IPS DF 19.7 (cell line): Measurements from ENCODE around the gene LRBA.
"Not testable (repeated sequence)": the region's sequence is repeated elsewhere in the genome, so short reads cannot be mapped to it uniquely, and the experiment has no call there.

ENCODE experiments used
- DNase-seq: peaks from one replicate; pipeline ENCODE4 v3.0.0-alpha.2; 2013; ENCODE audit warnings: low read depth, low spot score

LRBA gene

DNA sequence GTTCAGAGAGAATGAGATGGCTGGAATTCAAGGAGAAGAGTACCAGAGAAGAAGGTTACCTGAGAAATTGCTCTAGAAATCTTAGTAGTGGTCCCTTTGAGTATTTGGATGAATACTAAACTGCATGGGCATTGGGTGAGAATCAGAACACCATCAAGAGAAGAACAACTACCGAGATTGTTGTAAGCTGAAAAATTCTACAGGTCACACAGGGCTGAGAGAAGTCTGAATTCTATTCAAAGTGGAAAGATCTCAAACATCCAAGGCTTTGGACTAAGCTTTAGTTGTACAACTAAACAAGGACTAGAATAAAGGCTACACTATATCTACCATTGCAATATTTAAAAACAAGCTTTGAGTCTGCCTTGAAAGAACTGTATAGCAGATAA lies 40.8 kb downstream of the LRBA start:
- no peak for DNase-seq

DNA sequence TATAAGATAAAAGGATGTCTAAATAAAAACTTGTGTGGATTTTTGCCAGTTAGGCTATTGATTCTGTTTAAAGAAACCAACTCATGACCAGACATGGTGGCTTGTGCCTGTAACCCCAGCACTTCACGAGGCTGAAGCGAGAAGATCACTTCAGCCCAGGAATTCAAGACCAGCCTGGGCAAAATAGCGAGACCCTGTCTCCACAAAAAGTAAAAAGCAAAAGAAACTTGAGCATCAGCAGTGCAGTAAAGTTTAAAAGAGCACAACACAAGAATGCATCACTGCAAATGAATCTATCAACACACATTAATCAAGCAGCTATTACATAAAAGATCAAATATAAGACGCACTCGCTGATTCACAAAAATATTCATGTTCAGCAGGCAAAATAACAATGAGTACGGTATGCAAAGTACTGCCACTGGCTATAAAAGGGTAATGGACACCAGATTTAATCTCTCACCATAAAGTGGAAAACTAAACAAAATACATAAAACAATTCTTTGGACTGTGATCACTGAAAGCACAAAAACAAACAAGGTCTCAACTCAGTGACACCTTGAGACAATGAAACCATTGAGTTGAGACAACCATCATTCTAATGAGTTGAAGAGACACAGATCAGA lies 41.3 kb downstream of the LRBA start:
- DNase-seq, result no peak

DNA sequence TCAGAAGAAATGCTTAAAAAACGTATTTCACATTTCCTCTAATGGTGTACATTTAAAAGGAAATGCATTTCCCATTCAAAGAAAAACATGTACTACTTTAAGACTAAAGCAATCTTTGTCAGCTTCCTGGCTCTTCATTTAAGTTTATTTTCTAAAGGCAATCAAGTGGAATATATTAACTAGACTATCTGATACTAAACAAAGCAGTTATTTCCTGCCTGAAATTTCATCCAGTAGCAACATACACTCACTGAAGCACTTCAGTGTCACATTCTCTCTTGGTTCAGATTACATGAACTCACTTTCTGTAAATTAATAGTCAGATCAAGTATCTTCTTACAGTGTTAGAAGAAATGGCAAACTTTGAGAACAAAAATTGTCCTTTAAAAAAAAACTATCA lies 42.5 kb downstream of the LRBA start:
- no peak for DNase-seq

DNA sequence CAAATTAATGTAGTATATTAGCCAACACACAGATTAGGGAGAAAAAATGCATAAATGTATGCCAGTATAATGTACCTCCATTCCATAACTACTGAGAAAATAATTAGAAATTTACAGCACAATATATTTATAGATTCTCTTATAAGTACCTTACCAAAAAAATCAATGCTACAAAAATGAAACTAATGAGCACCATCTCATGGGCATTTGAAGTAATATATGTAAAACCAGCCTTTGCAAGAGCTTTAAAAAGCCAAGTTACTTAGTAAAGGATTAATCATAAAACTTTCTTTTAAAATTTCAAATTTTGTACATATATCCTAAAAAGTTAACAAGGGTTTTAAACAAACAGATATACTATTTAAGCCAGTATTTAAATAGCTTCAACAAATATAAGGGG lies 43.2 kb downstream of the LRBA start:
- no peak for DNase-seq

DNA sequence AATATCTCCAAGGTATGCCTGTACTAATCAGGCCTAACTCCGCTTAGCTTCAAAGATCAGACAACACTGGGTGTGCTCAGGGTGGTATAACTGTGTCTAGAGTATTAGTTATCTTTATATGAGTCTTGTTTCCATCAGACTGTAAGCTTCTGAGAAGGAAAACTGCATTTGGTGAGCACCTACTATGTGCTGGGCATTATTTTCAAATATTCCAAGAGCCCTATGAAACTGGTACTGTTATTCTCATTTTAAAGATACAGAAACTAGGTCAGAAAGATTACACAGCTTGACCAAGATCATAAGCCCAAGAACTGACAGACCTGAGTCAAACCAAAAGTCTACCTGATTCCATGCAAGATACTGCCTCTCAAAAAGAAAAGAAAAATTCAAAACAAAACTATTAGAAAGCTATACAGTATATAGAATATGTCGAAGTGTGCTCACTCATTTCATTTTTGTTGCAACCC lies 44.4 kb downstream of the LRBA start:
- no peak for DNase-seq

DNA sequence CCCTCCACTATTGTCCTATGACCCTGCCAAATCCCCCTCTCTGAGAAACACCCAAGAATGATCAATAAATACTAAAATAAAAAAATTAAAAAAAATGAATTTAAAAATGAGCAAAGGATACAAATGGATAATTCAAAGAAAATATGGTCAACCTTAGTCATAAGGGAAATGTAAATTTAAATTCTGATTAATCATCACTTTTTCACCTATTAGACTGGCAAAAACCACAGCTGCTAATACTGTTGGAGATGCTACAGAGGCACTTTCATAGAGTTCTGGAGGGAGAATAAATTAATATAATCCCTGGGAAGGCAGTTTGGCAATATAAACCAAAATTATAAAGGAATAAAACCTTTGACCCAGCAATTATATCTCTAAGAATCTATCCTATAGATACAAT lies 50.3 kb downstream of the LRBA start:
- DNase-seq, result no peak

DNA sequence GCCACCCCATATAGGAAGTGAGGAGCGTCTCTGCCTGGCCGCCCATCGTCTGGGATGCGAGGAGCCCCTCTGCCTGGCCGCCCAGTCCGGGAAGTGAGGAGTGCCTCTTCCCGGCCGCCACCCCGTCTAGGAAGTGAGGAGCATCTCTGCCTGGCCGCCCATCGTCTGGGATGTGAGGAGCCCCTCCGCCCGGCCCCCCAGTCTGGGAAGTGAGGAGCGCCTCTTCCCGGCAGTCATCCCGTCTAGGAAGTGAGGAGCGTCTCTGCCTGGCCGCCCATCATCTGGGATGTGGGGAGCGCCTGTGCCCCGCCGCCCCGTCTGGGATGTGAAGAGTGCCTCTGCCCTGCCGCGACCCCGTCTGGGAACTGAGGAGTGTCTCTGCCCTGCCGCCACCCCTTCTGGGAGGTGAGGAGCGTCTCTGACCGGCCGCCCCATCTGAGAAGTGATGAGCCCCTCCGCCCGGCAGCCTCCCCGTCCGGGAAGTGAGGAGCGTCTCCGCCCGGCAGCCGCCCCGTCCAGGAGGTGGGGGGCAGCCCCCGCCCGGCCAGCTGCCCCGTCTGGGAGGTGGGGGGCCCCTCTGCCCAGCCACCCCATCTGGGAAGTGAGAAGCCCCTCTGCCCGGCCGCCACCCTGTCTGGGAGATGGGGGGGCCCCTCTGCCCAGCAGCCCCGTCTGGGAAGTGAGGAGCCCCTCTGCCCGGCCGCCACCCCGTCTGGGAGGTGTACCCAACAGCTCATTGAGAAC lies 51.3 kb downstream of the LRBA start:
- DNase-seq, result not testable (repeated sequence)

DNA sequence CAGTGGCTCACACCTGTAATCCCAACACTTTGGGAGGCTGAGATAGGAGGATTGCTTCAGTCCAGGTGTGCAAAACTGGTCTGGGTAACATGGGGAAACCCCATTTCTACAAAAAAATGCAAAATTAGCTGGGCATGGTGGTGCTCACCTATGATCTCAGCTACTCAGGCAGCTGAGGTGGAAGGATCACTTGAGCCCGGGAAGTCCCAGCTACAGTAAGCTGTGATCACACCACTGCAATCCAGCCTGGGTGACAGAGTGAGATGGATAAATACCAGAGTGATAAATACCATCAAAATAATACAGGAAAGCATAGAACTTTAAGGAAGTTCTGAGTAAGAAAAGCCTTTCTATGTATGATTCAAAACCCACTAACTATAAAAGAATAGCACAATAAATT lies 52.8 kb downstream of the LRBA start:
- no peak for DNase-seq

DNA sequence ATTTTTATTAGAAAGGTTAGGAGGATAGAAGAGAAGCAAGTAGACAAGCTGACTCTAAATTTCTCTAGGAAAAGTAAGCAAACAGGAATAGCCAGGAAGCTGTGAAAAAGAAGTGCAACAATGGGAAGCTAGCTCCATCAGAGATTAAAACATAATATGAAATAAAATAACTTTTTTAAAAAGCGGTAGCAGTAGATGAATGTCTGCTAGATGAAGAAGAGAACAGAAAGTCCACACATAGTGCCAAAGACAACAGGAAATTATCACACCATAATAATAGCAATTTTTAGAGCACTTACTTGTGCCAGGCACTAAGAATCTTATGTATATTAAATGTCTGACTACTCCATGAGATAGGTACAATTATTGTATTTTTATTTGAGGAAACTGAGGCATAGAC lies 53.5 kb downstream of the LRBA start:
- no peak for DNase-seq

DNA sequence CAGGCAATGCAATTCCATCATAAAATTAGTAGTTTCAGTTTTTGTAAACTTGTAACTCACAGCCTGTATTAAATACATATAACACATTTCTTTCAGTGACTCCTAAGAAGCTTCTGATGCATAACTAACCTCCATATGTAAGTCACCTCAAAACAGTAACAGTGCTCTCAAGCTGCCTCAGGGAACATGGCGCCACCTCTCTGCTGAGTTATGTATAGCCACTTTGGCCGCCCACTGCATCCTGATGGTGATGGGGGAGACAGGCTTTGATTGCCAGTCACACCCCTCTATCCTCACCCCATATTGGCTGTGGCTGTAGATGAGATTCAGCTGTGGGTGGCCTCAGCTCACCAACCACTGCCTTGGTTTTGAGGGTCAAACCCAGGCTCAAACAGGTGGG lies 54.3 kb downstream of the LRBA start:
- peak; percentile 23 for DNase-seq

DNA sequence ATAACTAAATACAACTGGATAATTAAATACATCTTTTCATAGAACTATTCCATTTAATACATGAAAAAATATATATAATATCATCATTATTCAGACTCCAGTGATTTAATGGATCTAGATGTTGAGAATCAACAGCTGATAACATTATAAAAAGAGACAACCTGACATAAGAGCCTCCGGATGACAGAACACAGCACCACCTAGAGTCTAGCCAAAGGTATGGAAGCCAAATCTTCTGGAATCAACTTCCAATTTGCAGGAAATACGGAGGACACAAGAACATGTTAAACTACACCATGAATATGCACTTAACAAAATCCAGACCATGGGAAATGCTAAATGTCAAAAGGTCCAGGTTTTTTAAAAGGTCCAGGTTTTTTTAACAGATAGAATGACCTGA lies 55.0 kb downstream of the LRBA start:
- DNase-seq, result peak; percentile 20

DNA sequence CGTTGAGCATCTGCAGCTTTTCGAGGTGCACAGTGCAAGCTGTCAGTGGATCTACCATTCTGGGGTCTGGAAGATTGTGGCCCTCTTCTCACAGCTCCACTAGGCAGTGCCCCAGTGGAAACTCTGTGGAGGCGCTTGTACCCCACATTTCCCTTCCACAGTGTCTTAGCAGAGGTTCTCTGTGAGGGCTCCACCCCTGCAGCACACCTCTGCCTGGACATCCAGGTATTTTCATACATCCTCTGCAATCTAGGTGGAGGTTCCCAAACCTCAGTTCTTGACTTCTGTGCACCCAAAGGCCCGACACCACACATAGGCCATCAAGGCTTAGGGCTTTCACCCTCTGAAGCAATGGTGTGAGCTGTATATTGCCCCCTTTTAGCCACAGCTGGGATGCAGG lies 57.1 kb downstream of the LRBA start:
- not testable (repeated sequence) for DNase-seq

DNA sequence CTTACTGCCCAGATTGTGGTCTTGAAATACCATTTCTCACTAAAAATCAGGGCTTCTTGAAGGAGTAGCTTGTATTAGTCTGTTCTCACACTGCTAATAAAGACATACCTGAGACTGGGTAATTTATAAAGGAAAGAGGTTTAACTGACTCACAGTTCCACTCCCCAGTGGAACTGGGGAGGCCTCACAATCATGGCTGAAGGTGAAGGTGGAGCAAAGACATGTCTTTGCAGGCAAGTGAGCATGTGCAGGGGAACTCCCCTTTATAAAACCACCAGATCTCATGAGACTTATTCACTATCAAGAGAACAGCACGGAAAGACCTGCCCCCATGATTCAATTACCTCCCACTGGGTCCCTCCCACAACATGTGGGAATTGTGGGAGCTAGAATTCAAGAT lies 58.0 kb downstream of the LRBA start:
- DNase-seq, result not testable (repeated sequence)

DNA sequence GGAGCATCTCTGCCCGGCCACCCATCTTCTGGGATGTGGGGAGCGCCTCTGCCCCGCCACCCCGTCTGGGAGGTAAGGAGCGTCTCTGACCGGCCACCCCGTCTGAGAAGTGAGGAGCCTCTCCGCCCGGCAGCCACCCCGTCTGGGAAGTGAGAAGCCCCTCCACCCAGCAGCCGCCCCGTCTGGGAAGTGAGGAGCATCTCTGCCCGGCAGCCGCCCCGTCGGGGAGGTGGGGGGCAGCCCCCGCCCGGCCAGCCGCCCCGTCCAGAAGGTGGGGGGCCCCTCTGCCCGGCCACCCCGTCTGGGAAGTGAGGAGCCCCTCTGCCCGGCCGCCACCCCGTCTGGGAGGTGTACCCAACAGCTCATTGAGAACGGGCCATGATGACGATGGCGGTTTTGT lies 61.2 kb downstream of the LRBA start:
- not testable (repeated sequence) for DNase-seq

DNA sequence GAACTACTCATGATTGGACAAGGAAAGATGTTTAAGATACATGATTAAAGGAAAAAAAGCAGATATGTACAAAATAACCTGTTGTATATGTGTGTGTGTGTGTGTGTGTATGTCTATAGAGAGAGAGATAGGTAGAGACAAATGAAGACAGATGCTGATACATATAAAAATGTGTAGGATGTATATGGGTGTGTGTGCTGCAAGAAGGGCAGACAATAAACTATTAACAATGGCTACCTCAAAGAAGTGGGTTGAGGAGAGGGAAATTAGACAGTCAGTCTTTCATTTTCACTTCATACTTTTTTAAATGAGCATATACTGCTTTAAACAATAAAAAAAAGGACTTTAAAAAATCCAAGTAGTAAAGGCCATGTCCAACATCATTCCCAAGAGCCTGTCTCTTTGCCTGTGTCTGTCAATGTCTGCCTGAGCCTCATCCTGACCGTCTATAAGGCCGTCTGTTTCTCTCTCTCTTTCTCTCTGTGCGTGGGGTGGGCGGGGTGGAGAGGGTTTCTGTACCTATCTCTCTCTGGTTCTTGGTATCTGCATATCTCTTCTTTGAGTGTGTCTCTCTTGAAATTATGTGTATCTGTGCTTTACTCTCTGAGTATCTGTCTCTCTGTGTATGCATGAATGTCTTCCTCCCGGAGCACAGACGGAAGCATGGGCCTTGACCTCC lies 62.8 kb downstream of the LRBA start:
- DNase-seq, result no peak

DNA sequence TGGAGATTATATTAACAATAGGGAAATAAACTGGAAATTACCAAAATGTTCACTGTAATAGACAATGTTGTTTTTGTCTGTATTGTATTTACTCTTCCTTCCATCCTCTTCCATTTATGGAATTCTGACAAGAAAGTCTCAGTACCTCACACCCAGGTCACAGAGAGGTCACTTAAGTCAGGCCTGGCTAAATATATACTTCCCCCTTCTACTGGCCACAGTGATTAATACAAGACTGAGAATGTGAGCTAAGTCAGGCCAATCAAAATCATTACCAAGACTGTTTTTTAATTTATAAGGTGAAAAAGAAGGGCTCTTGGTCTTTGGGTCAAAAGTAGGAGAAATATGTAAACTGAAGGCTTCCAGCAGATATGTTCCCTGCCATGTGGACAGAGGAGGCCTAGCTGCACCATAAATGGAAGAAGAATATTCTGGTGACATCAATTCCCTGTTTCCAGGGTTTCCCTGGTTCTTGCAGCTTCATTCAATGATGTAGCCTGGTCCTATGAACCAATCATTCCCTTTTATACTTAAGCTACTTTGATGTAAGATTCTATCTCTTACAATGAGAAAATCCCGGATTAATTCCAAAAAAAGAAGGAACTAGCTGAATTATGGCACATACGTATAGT lies 64.3 kb downstream of the LRBA start:
- no peak for DNase-seq

DNA sequence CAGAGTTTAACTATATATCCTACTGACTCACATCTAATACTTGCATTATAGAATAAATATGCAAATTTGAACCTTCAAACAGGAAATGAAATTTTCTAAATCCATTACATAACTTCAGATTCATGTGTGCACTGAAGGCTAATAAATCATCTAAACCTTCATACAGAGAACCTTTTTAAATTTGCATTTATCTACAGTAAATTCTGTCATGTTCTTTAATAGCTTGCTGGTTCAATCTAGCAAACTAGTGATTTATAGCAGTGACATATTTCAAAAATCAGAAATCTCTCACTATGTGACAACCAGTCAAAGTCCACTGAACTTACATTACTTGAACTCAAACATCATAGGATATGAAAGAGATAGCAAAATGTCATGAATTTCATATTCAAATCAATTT lies 65.1 kb downstream of the LRBA start:
- DNase-seq, result no peak

DNA sequence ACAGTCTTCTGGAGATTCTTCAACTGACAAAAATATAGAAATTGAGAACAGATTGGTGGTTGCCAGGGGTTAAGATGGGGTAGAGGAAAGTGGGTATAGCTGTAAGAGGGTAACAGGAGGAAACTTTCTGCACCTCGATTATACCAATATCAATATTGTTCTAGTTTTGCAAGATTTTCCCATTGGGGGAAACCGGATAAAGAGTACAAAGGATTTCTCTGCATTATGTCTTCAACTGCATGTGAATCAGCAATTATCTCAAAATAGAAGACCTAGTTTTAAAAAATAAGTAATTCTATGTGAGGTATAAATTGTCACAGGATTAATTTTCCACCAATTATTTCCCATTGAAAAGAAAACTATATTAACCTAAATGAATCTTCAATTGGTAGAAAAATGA lies 65.7 kb downstream of the LRBA start:
- DNase-seq, result no peak

DNA sequence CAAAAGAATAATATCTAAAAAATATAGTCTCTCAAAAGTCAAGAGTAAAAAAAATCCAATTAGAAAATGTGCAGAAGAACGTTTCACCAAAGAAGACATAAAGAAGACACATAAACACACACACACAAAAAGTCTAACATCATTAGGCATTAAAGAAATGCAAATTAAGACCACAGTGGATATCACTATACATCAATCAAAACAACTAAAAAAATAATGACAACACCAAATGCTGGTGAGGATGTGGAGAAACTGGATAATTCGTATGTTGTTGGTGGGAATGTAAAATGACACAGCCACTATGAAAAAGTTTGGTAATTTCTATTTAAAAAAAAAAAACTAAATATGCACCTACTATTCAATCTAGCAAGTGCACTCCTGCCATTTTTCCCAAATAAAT lies 66.4 kb downstream of the LRBA start:
- no peak for DNase-seq

DNA sequence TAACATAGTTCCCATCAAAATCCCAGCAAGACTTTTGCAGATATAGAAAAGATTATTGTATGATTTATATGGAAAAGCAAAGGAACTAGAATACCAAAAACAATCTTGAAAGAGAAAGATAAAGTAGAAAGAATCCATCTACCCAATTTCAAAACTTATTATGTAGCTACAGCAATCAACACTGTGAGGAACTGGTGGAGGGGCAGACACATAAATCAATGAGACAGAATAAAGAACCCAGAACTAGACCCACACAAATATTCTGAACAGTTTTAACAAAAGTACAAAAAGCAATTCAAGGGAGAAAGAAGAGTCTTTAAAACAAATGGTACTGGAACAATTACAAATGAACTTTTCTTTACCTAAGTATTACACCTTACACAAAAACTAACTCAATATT lies 67.0 kb downstream of the LRBA start:
- no peak for DNase-seq

DNA sequence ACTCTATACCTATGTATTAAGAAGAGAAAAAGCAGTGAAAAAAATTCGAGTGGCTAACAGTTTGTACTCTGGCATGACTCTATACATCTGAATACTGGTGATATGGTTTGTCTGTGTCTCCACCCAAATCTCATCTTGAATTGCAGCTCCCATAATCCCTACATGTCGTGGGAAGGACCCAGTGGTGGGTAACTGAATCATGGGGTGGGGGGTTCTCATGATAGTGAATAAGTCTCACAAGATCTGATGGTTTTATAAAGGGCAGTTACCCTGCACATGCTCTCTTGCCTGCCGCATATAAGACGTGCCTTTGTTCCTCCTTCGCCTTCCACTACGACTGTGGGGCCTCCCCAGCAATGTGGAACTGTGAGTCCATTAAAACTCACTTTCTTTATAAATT lies 70.4 kb downstream of the LRBA start:
- DNase-seq, result no peak

DNA sequence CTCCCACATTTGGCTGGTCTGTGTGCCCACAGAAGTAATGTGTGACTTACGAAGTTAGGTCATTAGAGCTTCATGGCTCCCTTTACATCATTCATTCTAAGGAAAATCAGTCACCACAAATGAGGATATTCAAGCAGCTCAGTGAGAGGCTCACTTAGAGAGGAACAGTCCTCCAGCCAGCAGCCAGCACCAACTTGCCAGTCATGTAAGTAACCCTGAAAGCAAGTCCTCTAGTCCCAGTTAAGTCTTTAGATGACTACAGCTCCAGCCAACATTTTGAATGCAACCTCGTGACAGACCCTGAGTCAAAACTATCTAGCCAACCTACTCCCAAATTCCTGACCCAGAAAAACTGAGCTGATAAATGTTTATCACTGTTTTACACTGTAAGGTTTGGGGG lies 71.3 kb downstream of the LRBA start:
- DNase-seq, result no peak

DNA sequence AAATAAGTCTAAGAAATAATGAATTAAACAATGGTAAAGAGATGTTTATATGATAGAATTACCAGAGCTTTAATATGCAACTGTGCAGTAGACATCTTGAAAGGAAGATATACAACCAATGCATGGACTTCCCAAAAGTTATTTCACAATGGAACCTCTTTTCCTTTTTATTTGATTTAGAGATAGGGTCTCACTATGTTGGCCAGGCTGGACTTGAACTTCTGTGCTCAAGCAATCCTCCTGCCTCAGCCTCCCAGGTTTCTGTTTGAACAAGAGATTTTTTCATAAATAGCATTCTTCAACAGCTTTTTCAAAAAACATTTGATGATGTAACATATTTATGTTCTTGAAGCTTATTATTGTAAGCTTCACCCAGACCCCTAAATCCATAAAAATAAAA lies 72.0 kb downstream of the LRBA start:
- no peak for DNase-seq
